A673 (cell line): ENCODE results near the gene FANCL.

Experiments used
- EZH2 ChIP-seq: fragments of 200-600 bp; sonication (generic); IDR thresholded peaks from 2 replicates; pipeline ENCODE4 v1.6.1; 2017; ENCODE audit warnings: borderline replicate concordance, low read depth, mild to moderate bottlenecking, mixed read lengths, antibody characterized with exemption, low read length; ENCODE audit not compliant: poor library complexity, severe bottlenecking
- TF ChIP-seq, protein P1 (sequence below): fragments of 300-800, 200-600 bp; sonication (generic); conservative IDR thresholded peaks from 2 replicates; pipeline ENCODE4 v1.5.1; 2017; ENCODE audit warnings: low read depth, mild to moderate bottlenecking, antibody characterized with exemption, low read length, moderate library complexity, mixed read lengths

- TF ChIP-seq, protein P1, sequence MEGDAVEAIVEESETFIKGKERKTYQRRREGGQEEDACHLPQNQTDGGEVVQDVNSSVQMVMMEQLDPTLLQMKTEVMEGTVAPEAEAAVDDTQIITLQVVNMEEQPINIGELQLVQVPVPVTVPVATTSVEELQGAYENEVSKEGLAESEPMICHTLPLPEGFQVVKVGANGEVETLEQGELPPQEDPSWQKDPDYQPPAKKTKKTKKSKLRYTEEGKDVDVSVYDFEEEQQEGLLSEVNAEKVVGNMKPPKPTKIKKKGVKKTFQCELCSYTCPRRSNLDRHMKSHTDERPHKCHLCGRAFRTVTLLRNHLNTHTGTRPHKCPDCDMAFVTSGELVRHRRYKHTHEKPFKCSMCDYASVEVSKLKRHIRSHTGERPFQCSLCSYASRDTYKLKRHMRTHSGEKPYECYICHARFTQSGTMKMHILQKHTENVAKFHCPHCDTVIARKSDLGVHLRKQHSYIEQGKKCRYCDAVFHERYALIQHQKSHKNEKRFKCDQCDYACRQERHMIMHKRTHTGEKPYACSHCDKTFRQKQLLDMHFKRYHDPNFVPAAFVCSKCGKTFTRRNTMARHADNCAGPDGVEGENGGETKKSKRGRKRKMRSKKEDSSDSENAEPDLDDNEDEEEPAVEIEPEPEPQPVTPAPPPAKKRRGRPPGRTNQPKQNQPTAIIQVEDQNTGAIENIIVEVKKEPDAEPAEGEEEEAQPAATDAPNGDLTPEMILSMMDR, result no peak
- TF ChIP-seq EZH2, result no peak
These were observed 118.6 kb downstream of the FANCL start for GRCh38 chr2:58122540-58122939.
